Measurements from ENCODE around the gene B3GNT7. TPM values are rescaled to one million over a fixed set of nuclear protein-coding genes. Genes with fewer than 3 reads are reported as not detected.

Gene B3GNT7
- total and polyA plus RNA-seq, 12 donors = 2.2 to 71.6 (median 47.7) TPM

- TF ChIP-seq CTCF (IDR thresholded peaks at IDR 0.05) = no peak
- TF ChIP-seq POLR2A (IDR thresholded peaks at IDR 0.05) = no peak
- 73 to 89% (median 88%) methylated on average over 7 to 9 of the region's 9 CpGs for WGBS, 4 donors
- H3K4me1 ChIP-seq (replicated peaks in 1 of 2) = no peaks in the 10 kb centered on the region
- DNase-seq = no peak
- intact Hi-C loops (cut with DNase I) = no loop called here
- no peaks in the 10 kb centered on the region for H3K9me3 ChIP-seq (replicated peaks in 1 of 3)
- H3K27me3 ChIP-seq = no peaks in the 10 kb centered on the region
- no peak overlapping the region for H3K4me3 ChIP-seq
- H3K36me3 ChIP-seq (replicated peaks in 1 of 2) = no peaks in the 10 kb centered on the region
- H3K27ac ChIP-seq = no peak overlapping the region
These were observed 25.6 kb downstream of the B3GNT7 start for GRCh38 chr2:231421051-231421580.

- intact Hi-C loops (cut with DNase I) = no loop called here
These were observed 26.5 kb downstream of the B3GNT7 start for GRCh38 chr2:231422056-231422455.

GRCh38 chr2:231423176-231423575 is 27.7 kb downstream of the B3GNT7 start:
- Histone ChIP-seq H3K27me3 (no peaks in the 10 kb centered on the region), H3K36me3 (replicated peaks in 1 of 2) (no peaks in the 10 kb centered on the region), H3K27ac (no peak overlapping the region), H3K4me1 (replicated peaks in 1 of 2) (no peaks in the 10 kb centered on the region), H3K4me3 (no peak overlapping the region), H3K9me3 (replicated peaks in 1 of 3) (no peaks in the 10 kb centered on the region)
- DNase-seq = no peak
- intact Hi-C loops (cut with DNase I) = no loop called here
- 88 to 95% (median 94%) methylated on average over 10 of the region's 10 CpGs for WGBS, 4 donors
- TF ChIP-seq POLR2A (IDR thresholded peaks at IDR 0.05) (no peak), CTCF (IDR thresholded peaks at IDR 0.05) (no peak)

More at GRCh38 chr2:231422056-231422455, 26.5 kb downstream of the B3GNT7 start:
- DNase-seq = no peak
- 75 to 90% (median 83%) methylated on average over 2 of the region's 2 CpGs for WGBS, 4 donors
- H3K27ac ChIP-seq = no peak overlapping the region
- no peak overlapping the region for H3K4me3 ChIP-seq
- no peaks in the 10 kb centered on the region for H3K4me1 ChIP-seq (replicated peaks in 1 of 2)
- H3K9me3 ChIP-seq (replicated peaks in 1 of 3) = no peaks in the 10 kb centered on the region
- no peaks in the 10 kb centered on the region for H3K36me3 ChIP-seq (replicated peaks in 1 of 2)
- H3K27me3 ChIP-seq = no peaks in the 10 kb centered on the region
- no peak for TF ChIP-seq CTCF (IDR thresholded peaks at IDR 0.05)
- no peak for TF ChIP-seq POLR2A (IDR thresholded peaks at IDR 0.05)

- no peak overlapping the region for H3K4me3 ChIP-seq
- no peaks in the 10 kb centered on the region for H3K36me3 ChIP-seq (replicated peaks in 1 of 2)
- no peak overlapping the region for H3K27ac ChIP-seq
- intact Hi-C loops (cut with DNase I) = no loop called here
- H3K4me1 ChIP-seq (replicated peaks in 1 of 2) = no peaks in the 10 kb centered on the region
- TF ChIP-seq CTCF (IDR thresholded peaks at IDR 0.05) = no peak
- TF ChIP-seq POLR2A (IDR thresholded peaks at IDR 0.05) = no peak
- H3K27me3 ChIP-seq = no peaks in the 10 kb centered on the region
- no peaks in the 10 kb centered on the region for H3K9me3 ChIP-seq (replicated peaks in 1 of 3)
- DNase-seq = no peak
- WGBS, 4 donors = 61 to 76% (median 67%) methylated on average over 4 to 8 of the region's 8 CpGs
These were observed 29.8 kb downstream of the B3GNT7 start for GRCh38 chr2:231425291-231425810.
